Measurements from ENCODE around the gene NKAIN4. TPM values are rescaled to one million over a fixed set of nuclear protein-coding genes. Genes with fewer than 3 reads are reported as not detected.

Gene NKAIN4
- total and polyA plus RNA-seq, 2 donors (not counting 1 experiment from before 2014, with no cell fraction given): not detected

DNA sequence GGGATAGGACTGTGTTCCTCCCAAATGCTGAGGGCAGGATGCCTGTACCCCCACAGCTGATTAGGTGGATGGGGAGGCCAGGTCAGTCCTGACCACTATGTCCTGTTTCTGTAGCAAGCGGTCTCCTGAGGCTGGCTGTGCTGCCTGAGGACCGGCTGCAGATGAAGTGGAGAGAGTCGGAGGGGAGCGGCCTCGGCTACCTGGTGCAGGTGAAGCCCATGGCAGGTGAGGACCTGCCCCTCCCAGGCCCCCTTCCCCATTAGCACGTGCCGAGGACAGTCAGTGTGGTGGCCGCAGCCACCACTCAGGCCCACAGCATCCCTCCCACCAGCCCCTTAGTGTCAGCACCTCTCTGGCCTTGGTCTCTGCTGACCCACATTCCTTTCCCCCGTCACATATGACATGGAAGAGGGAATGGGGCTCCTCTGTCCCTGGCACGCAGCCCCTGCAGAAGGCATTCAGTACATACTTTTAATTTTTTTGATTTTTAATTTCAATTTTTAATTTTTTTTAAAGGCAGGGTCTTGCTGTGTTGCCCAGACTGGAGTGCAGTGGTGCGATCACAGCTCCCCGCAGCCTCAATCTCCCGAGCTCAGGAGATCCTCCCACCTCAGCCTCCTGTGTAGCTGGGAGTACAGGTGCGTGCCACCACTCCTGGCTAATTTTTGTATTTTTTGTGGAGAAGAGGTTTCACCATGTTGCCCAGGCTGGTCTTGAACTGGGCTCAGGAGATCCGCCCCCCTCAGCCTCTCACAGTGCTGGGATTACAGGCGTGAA is 43.7 kb upstream of the NKAIN4 start:
- H3K36me3 ChIP-seq (replicated peaks in 1 of 2; ENCODE audit: control extremely low read depth in 1 of 2, control insufficient read depth in 1 of 2, extremely low read depth in 1 of 2, insufficient read depth in 2 of 2, low read length in 1 of 2): no peaks in the 10 kb centered on the region
- intact Hi-C loops (cut with micrococcal nuclease): no loop called here
- H3K27ac ChIP-seq (ENCODE audit: low read length in 2 of 2): no peak overlapping the region
- Mint-ChIP-seq H3K4me3 (no peak overlapping the region), H3K9me3 (ENCODE audit: insufficient read depth) (peaks cover 5% of the 10 kb centered on the region), H3K27me3 (peaks cover 39% of the 10 kb centered on the region), H3K4me1 (no peaks in the 10 kb centered on the region), H3K27ac (no peak overlapping the region)
- TF ChIP-seq, protein P1, sequence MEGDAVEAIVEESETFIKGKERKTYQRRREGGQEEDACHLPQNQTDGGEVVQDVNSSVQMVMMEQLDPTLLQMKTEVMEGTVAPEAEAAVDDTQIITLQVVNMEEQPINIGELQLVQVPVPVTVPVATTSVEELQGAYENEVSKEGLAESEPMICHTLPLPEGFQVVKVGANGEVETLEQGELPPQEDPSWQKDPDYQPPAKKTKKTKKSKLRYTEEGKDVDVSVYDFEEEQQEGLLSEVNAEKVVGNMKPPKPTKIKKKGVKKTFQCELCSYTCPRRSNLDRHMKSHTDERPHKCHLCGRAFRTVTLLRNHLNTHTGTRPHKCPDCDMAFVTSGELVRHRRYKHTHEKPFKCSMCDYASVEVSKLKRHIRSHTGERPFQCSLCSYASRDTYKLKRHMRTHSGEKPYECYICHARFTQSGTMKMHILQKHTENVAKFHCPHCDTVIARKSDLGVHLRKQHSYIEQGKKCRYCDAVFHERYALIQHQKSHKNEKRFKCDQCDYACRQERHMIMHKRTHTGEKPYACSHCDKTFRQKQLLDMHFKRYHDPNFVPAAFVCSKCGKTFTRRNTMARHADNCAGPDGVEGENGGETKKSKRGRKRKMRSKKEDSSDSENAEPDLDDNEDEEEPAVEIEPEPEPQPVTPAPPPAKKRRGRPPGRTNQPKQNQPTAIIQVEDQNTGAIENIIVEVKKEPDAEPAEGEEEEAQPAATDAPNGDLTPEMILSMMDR (IDR thresholded peaks at IDR 0.05): no peak
- no peak for TF ChIP-seq EZH2 (IDR thresholded peaks at IDR 0.05; ENCODE audit: borderline replicate concordance, insufficient read depth, low read depth, low read length, poor library complexity, severe bottlenecking)
- DNase-seq (no peak), ATAC-seq (ENCODE audit: low read depth) (no peak)
- no peaks in the 10 kb centered on the region for H4K20me1 ChIP-seq (ENCODE audit: control insufficient read depth, insufficient read depth, low read length, poor library complexity, severe bottlenecking)
- H3K4me1 ChIP-seq (ENCODE audit: control insufficient read depth in 2 of 2, insufficient read depth in 2 of 2, low read length in 2 of 2): no peaks in the 10 kb centered on the region
- no peak overlapping the region for H2AFZ ChIP-seq (ENCODE audit: insufficient read depth, low read depth, low read length, poor library complexity, severe bottlenecking)
- WGBS (ENCODE audit: insufficient coverage): 86% methylated on average over 7 of the region's 16 CpGs
- peaks cover 0 to 36% (median 0%) of the 10 kb centered on the region in 4 experiments for H3K27me3 ChIP-seq (replicated peaks in 1 of 4; ENCODE audit: control extremely low read depth in 1 of 4, control insufficient read depth in 3 of 4, insufficient read depth in 4 of 4, low read length in 3 of 4)
- no peak overlapping the region for H3K9ac ChIP-seq (ENCODE audit: low read length)
- H3K4me3 ChIP-seq (ENCODE audit: control extremely low read depth in 1 of 5, extremely low read depth in 1 of 5, insufficient read depth in 1 of 5, low read depth in 2 of 5, low read length in 4 of 5): no peak overlapping the region
- H3K9me3 ChIP-seq (ENCODE audit: control extremely low read depth in 1 of 3, control insufficient read depth in 2 of 3, insufficient read depth in 1 of 3, low read length in 2 of 3): peaks cover 0 to 18% (median 4%) of the 10 kb centered on the region in 3 donors
- H3K4me2 ChIP-seq (replicated peaks; ENCODE audit: low read depth, low read length, poor library complexity, severe bottlenecking): no peak overlapping the region
- ChIA-PET CTCF (no interaction called here), POLR2A (no interaction called here)
- no peaks in the 10 kb centered on the region for H3K79me2 ChIP-seq (ENCODE audit: control insufficient read depth, insufficient read depth, low read length)

DNA sequence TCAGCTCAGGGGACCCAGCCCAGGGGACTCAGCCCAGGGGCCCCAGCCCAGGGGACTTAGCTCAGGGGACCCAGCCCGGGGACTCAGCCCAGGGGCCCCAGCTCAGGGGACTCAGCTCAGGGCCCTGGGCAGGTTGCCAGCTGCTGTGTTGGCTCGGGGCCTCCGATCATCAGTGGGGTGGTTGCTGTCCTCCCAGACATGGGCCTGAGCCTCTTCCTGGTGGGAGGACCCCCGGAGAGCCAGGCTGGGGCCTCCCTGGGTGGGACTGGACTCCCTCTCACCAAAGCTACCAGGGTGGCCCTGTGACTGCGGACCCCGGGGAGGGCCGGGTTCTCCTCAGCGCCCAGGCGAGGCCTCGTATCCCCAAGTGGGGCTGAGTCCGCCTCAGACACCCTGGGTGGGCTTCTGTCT is 43.1 kb upstream of the NKAIN4 start:
- Histone ChIP-seq H3K27ac (ENCODE audit: low read length in 2 of 2) (no peak overlapping the region), H3K4me1 (ENCODE audit: control insufficient read depth in 2 of 2, insufficient read depth in 2 of 2, low read length in 2 of 2) (no peaks in the 10 kb centered on the region), H3K79me2 (ENCODE audit: control insufficient read depth, insufficient read depth, low read length) (no peaks in the 10 kb centered on the region), H3K4me3 (ENCODE audit: control extremely low read depth in 1 of 5, extremely low read depth in 1 of 5, insufficient read depth in 1 of 5, low read depth in 2 of 5, low read length in 4 of 5) (no peak overlapping the region), H3K27me3 (replicated peaks in 1 of 4; ENCODE audit: control extremely low read depth in 1 of 4, control insufficient read depth in 3 of 4, insufficient read depth in 4 of 4, low read length in 3 of 4) (peaks cover 0 to 36% (median 0%) of the 10 kb centered on the region in 4 experiments), H3K36me3 (replicated peaks in 1 of 2; ENCODE audit: control extremely low read depth in 1 of 2, control insufficient read depth in 1 of 2, extremely low read depth in 1 of 2, insufficient read depth in 2 of 2, low read length in 1 of 2) (no peaks in the 10 kb centered on the region), H3K4me2 (replicated peaks; ENCODE audit: low read depth, low read length, poor library complexity, severe bottlenecking) (no peak overlapping the region), H4K20me1 (ENCODE audit: control insufficient read depth, insufficient read depth, low read length, poor library complexity, severe bottlenecking) (no peaks in the 10 kb centered on the region), H3K9ac (ENCODE audit: low read length) (no peak overlapping the region), H2AFZ (ENCODE audit: insufficient read depth, low read depth, low read length, poor library complexity, severe bottlenecking) (no peak overlapping the region), H3K9me3 (ENCODE audit: control extremely low read depth in 1 of 3, control insufficient read depth in 2 of 3, insufficient read depth in 1 of 3, low read length in 2 of 3) (peaks cover 0 to 13% (median 4%) of the 10 kb centered on the region in 3 donors)
- WGBS (ENCODE audit: insufficient coverage): 81% methylated on average over 10 of the region's 11 CpGs
- ChIA-PET POLR2A (no interaction called here), CTCF (no interaction called here)
- Mint-ChIP-seq H3K4me1 (no peaks in the 10 kb centered on the region), H3K4me3 (no peak overlapping the region), H3K9me3 (ENCODE audit: insufficient read depth) (peaks cover 5% of the 10 kb centered on the region), H3K27ac (no peak overlapping the region), H3K27me3 (peaks cover 39% of the 10 kb centered on the region)
- TF ChIP-seq EZH2 (IDR thresholded peaks at IDR 0.05; ENCODE audit: borderline replicate concordance, insufficient read depth, low read depth, low read length, poor library complexity, severe bottlenecking): no peak
- intact Hi-C loops (cut with micrococcal nuclease): no loop called here
- ATAC-seq (ENCODE audit: low read depth) (no peak), DNase-seq (no peak)
